ENCODE results near the gene CYBRD1. TPM values are rescaled to one million over a fixed set of nuclear protein-coding genes. Genes with fewer than 3 reads are reported as not detected.

Gene CYBRD1
- polyA plus RNA-seq, 1 experiment: 308 TPM

DNA sequence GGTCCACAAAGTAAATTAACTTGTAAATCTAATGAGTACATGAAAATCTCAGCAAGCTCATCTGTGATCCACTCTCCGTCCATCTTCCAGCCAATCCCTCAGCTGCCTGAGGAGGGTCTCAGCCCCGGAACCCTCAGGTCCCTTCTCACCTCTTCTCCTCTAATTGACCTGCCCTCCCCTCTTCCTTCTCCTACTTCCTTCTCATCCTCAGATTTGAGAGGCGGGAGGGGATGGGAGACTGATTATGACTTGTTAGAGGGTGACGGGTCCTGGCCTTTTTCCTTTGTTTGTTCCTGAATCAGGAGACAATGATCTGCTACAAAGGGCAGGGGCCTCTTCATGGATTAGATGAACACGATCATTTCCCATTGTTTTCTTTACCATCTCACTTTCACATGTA lies 80.1 kb downstream of the CYBRD1 start:
- POLR2A ChIA-PET: no interaction called here
- TF ChIP-seq, protein P1, sequence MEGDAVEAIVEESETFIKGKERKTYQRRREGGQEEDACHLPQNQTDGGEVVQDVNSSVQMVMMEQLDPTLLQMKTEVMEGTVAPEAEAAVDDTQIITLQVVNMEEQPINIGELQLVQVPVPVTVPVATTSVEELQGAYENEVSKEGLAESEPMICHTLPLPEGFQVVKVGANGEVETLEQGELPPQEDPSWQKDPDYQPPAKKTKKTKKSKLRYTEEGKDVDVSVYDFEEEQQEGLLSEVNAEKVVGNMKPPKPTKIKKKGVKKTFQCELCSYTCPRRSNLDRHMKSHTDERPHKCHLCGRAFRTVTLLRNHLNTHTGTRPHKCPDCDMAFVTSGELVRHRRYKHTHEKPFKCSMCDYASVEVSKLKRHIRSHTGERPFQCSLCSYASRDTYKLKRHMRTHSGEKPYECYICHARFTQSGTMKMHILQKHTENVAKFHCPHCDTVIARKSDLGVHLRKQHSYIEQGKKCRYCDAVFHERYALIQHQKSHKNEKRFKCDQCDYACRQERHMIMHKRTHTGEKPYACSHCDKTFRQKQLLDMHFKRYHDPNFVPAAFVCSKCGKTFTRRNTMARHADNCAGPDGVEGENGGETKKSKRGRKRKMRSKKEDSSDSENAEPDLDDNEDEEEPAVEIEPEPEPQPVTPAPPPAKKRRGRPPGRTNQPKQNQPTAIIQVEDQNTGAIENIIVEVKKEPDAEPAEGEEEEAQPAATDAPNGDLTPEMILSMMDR (IDR thresholded peaks at IDR 0.05; ENCODE audit: insufficient read depth, low read depth, low read length): no peak

More for the DNA sequence above, 80.1 kb downstream of the CYBRD1 start:
- Histone ChIP-seq H3K27me3 (ENCODE audit: control insufficient read depth, insufficient read depth, low read length) (peaks cover 6% of the 10 kb centered on the region), H3K4me3 (ENCODE audit: low read depth, low read length) (no peak overlapping the region), H3K36me3 (ENCODE audit: control insufficient read depth, insufficient read depth, low read length) (no peaks in the 10 kb centered on the region)
- no peak for DNase-seq (ENCODE audit: low read depth)
- CTCF ChIA-PET: interaction anchor here (1.3 kb wide), 1 partner anchor 86 kb away, joined by 3 read pairs; no protein-coding TSS in a partner anchor

Small RNA genes lying within 50 kb of the gene (small RNA-seq; reads per million reads assigned to genes)
- gene AC007969.2 (ENCODE audit: insufficient read length, low read depth, low replicate concordance) (not detected), gene RPL21P38 (ENCODE audit: insufficient read length, low read depth, low replicate concordance) (not detected)

Other genes with a start within 250 kb of the CYBRD1 start
- gene METTL8, start 88.5 kb upstream of the CYBRD1 start, polyA plus RNA-seq (2011; rRNA removed): 5.4 and 16.2 TPM in 2 replicates
- 7.5 and 14.7 TPM in 2 replicates for gene DCAF17, start 88.2 kb upstream of the CYBRD1 start, polyA plus RNA-seq (2011; rRNA removed)
- 96.9 and 139 TPM in 2 replicates for gene DYNC1I2, start 165.0 kb downstream of the CYBRD1 start, polyA plus RNA-seq (2011; rRNA removed)